Skin of body (tissue), 2 donors: ENCODE results near the gene GPR62. TPM values are rescaled to one million over a fixed set of nuclear protein-coding genes. Genes with fewer than 3 reads are reported as not detected.

Experiments
- DNase-seq: peaks from one replicate; lab custom pipeline; 2025; lab: John Stamatoyannopoulos, UW
- total RNA-seq: library from RNA; depleted of rRNA; stranded (reverse); fragments of >200 nt; gene quantifications from one replicate; pipeline ENCODE4 v1.2.3, GENCODE V29; 2014

Gene GPR62
- total RNA-seq, 1 donor from 2014 or later, result 0.20 TPM

- no peak for DNase-seq
Observed at GRCh38 chr3:51968883-51969678, 13.9 kb downstream of the GPR62 start.

- no peak for DNase-seq
Observed at GRCh38 chr3:51969841-51970240, 14.7 kb downstream of the GPR62 start.

- DNase-seq, result no peak
Observed at GRCh38 chr3:51970606-51971300, 15.6 kb downstream of the GPR62 start.

DNA sequence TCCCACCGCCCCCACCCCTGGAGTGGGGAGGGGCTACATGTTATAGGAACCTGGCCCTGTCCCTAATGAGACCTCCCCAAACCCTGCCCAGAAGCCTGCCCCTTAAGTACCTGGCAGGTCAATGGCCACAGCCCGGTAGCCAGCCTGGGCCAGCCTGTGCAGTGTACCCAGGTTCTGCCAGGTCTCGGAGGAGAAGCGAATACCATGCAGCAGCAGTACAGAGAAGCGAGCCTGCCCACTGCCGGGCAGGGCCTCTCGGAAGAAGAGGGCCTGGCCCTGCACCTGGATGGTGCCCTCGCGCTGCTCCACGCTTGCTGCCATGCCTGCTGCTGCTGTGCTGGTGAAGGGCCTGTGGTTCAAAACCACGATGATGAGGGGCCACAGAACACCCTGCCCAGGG, 16.2 kb downstream of the GPR62 start:
- DNase-seq, result no peak

- no peak for DNase-seq
Observed at GRCh38 chr3:51974277-51974962, 19.2 kb downstream of the GPR62 start.

DNA sequence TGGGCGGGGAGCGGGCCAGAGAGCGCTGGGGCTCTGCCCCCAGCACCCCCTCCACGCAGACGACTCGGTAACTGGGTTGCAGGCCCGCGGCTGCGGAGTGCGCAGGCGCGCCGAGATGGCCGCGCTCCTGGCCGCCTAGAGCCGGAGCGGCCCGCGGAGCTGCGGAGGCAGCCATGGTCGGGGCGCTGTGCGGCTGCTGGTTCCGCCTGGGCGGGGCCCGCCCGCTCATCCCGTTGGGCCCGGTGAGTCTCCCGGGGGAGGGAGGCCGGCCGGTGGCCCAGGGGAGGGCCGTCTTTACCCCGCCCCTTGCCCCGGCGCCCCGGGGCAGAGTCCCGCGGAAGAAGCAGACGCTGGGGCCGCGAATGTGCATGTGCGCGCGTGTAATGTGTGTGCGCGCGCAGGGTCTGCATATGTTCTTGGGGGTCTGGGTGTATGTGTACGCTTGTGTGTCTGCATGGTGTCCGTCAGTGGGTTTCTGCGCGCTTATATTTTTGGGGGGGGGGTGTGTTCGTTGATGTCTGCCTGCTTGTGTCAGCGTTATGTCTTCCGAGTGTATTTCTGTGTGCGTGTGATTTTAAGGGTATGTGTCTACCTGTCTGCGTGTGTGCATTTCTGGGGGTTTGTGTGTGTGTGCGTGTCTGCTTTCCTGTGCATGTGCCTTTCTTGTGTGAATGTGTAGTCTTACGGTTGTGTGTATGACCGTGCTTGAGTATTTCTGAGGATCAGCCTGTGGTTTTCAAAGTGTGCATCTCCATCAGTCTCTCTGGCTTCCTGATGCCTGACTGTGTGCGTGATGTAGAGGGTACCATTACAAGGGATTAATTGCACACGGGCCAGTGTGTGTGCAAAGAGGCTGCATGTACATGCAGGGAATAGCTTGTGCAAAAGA, 20.0 kb downstream of the GPR62 start, which contains the start of gene ABHD14A:
TSS of gene ABHD14A (plus strand) at position 102 of the 889 bp plus-strand sequence. CDS start at position 174, 72 bp downstream.
- peak; percentile 59 for DNase-seq

GRCh38 chr3:51975852-51976549, 20.8 kb downstream of the GPR62 start:
- no peak for DNase-seq

- no peak for DNase-seq
Observed at GRCh38 chr3:51977446-51978142, 22.4 kb downstream of the GPR62 start.

- DNase-seq, result no peak
Observed at GRCh38 chr3:51978143-51978502, 22.9 kb downstream of the GPR62 start.

DNA sequence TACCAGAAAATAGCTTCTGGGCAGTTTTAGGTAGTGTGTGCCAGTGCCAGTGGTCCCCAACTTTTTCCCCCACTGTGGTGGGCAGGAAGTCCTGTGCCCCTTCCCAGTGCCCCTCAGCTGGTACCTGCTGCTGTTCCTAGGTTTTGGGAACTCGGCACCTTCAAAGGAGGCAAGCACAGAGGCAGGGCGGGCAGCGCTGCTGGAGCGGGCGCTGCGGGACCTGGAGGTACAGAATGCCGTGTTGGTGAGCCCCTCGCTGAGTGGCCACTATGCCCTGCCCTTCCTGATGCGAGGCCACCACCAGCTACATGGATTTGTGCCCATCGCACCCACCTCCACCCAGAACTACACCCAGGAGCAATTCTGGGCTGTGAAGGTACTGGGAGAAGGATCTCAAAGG, 25.1 kb downstream of the GPR62 start:
- no peak for DNase-seq

DNA sequence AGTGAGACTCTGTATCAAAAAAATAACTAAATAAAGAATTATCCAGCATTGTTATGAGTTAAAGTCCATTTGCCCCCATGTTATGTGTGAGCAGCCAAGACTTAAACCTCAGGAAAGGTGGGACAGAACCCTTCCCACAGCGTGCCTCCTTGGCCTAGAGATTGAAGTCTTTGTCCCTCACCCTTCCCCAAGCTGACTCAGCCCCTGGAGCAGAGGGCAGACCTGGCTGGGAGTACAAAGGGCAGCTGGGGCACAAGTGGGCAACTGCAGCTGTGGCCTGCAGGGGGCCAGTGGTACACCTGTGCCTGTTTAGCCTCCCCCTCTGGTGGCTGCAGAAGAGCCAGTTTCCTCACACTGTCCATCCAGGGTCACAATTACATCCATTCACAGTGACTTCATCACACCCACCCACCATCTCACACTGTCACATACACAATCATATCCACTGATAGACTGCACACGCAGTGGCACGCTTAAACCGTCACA, 27.2 kb downstream of the GPR62 start:
- no peak for DNase-seq

DNA sequence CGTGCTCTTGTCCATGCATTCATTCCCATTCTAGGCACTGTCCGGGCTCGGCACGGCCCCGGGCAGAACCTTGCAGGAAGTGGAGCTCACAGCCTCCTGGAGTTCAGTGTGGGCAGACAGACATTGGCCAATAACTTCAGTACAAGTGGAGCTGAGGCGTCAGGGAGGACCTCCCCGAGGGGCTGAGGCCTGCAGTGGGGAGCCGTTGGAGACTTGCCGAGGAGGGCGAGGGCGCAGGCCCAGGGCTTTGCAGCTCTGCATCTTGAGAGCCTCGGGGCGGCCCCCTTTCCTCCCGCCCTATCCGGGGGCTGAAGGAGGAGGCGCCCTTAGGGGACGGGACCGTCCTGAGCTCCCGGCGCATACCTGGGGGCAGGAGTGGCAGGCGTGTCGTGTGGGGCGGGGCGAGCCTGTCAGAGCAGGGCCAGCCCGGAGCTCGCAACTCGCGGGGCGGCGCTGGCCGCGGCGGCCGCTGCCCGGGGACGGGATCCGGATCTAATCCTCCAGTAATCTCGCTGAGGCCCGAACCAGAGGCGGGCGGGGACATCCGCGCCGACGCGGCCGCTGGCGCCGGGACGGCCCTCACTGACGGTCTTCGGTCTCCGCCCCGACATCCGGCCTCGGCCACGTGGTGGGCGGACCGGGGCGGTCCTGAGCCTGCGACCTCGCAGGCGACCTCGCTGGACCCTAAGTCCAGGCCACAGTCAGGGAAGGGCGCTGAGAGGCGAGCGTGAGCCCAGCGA, 27.8 kb downstream of the GPR62 start, which contains the start of gene ACY1:
TSS of gene ACY1 (plus strand) at position 698 of the 740 bp plus-strand sequence. CDS start 530 bp downstream, outside the sequence.
- DNase-seq, result peak; percentile 78

DNA sequence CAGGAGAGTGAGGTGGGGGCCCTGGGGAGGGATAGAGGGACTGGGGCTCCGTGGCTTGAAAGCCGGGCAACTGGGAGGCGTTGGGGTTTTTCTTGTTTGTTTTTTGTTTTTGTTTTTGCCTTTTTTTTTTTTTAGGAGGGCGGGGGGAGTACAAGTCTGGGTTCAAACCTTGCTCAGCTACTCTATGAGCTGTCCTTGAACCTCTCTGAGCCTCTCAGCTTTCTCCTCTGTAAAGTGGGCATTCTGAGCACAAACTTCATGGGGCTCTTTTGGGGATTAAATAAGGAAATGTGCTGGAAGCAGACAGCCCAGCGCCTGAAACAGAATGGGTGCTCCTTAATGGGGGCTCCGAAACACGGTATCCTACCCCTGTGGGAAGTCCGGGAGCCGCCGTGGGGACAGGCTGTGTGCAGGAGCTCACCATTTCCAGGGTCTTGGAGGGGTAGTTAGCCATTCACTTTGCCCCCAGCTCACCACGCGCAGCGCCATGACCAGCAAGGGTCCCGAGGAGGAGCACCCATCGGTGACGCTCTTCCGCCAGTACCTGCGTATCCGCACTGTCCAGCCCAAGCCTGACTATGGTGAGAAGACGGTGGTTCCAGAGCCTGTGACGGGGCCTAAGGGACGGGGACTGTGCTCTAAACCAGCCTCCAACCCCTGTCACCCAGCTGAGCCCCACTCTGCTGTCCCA, 28.5 kb downstream of the GPR62 start:
- no peak for DNase-seq

DNA sequence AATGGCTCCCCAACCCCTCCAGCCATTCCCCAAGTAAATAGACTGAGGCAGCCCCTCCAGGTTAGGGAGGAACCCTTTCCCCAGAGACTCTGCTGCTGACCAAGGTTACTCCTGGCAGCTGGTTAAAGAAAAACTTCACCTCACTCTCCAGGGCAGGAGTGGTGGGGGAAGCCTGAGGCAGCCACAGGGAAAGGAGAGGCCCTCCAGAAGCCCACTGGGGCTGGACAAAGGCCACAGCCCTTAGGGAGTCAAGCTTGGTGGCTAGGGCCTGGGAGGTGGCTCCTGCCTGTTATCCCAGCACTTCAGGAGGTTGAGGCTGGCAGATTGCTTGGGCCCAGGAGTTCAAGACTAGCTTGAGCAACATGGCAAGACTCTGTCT, 29.1 kb downstream of the GPR62 start:
- no peak for DNase-seq

DNA sequence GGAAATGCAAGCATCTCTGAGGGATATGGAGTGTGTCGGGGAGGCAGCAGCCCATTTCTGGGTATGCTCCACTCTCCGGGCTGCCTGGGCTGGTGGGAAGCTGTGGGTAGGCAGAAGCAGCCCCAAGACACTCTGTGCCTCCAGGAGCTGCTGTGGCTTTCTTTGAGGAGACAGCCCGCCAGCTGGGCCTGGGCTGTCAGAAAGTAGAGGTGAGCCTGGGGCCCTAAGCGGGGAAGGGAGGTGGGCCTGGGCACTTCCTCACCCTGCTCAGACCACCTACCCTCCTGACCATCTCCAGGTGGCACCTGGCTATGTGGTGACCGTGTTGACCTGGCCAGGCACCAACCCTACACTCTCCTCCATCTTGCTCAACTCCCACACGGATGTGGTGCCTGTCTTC, 29.9 kb downstream of the GPR62 start:
- no peak for DNase-seq

DNA sequence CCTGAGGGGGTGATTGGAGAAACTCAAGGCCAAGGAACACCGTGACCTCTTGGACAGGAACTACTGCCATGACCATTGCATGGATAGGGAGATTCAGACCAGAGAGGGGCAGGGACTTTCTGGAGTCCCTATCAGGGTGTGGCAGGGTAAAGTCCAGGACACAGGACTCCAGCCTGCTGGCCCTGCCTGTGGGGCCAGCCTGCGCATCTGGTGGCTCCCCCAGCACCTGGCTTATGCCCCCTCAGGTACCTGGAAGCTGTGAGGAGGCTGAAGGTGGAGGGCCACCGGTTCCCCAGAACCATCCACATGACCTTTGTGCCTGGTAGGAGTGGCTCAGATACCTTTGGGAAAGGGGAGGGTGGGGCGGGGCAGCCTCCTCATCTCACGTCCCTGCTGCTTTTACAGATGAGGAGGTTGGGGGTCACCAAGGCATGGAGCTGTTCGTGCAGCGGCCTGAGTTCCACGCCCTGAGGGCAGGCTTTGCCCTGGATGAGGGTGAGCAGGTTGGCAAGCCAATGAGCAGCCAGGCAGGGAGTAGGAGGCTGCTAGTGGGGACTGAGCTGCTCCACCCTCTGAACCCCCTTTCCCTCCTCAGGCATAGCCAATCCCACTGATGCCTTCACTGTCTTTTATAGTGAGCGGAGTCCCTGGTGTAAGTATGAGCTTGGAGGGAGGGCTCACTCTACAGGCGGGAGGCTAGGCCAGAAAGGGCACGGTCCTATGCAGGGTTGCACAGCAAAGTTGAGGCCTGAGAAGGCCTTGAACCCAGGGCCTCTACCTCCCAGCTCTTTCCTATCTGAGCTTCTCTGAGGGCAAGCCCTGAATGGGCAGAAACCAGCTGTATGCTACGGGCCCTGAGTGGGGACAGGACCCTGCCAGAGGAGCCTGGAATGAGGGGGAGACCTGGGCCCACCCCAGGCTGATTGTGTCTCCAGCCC, 31.1 kb downstream of the GPR62 start:
- DNase-seq, result no peak

GRCh38 chr3:51987568-51987967, 32.4 kb downstream of the GPR62 start:
- DNase-seq, result no peak
